Loucy (cell line): ENCODE measurements around the gene SLC17A3.

ENCODE experiments used
- EZH2phosphoT487 ChIP-seq: fragments of 200-600 bp; IDR thresholded peaks from 2 replicates; pipeline ENCODE4 v1.6.1; 2018; ENCODE audit warnings: antibody characterized with exemption, mild to moderate bottlenecking, moderate library complexity, borderline replicate concordance
- TF ChIP-seq, protein P1 (sequence below): fragments of 200-600 bp; sonication (generic); conservative IDR thresholded peaks from 2 replicates; pipeline ENCODE4 v1.5.1; 2014; ENCODE audit warnings: mild to moderate bottlenecking, antibody characterized with exemption, low read length

- TF ChIP-seq, protein P1, sequence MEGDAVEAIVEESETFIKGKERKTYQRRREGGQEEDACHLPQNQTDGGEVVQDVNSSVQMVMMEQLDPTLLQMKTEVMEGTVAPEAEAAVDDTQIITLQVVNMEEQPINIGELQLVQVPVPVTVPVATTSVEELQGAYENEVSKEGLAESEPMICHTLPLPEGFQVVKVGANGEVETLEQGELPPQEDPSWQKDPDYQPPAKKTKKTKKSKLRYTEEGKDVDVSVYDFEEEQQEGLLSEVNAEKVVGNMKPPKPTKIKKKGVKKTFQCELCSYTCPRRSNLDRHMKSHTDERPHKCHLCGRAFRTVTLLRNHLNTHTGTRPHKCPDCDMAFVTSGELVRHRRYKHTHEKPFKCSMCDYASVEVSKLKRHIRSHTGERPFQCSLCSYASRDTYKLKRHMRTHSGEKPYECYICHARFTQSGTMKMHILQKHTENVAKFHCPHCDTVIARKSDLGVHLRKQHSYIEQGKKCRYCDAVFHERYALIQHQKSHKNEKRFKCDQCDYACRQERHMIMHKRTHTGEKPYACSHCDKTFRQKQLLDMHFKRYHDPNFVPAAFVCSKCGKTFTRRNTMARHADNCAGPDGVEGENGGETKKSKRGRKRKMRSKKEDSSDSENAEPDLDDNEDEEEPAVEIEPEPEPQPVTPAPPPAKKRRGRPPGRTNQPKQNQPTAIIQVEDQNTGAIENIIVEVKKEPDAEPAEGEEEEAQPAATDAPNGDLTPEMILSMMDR = no peak
- no peak for TF ChIP-seq EZH2phosphoT487
Observed at GRCh38 chr6:25878721-25879322, 4.8 kb upstream of the SLC17A3 start.
